Panc1 (cell line): ENCODE results near the gene EPX. TPM values are rescaled to one million over a fixed set of nuclear protein-coding genes. Genes with fewer than 3 reads are reported as not detected.

ENCODE experiments used
- ATAC-seq: fragments of 200-7000 bp; cut with Tn5 transposase; 2 replicates; pipeline ENCODE4 v1.9.1; 2020; ENCODE audit warnings: mild to moderate bottlenecking, moderate library complexity
- BruUV-seq: library from RNA; stranded (reverse); fragments of 400-500 nt; replicated peaks from 2 replicates; lab custom pipeline; 2021; lab: Mats Ljungman, UMichigan
- CTCF ChIA-PET: fragments of 300-600 bp; sonication (Branson Sonifier 250); formaldehyde crosslinking; loops from one replicate; lab custom pipeline; 2022; ENCODE audit warnings: antibody characterized with exemption; lab: Charles Lee
- POLR2A ChIA-PET: fragments of 300-600 bp; sonication (Branson Sonifier 250); formaldehyde crosslinking; loops from one replicate; lab custom pipeline; 2022; ENCODE audit warnings: antibody characterized with exemption; lab: Charles Lee
- DNase-seq: peaks from one replicate; pipeline ENCODE4 v3.0.0-alpha.2; 2010; ENCODE audit warnings: low read depth, low spot score
- H3K27ac ChIP-seq: 2 replicates; pipeline ENCODE4 v1.5.1; 2011; ENCODE audit warnings: mild to moderate bottlenecking, low read length, inconsistent platforms
- H3K27me3 ChIP-seq: fragments of 200-500 bp; sonication (Bioruptor generic); 2 replicates; pipeline ENCODE4 v1.6.0; 2014; ENCODE audit warnings: low read length, inconsistent platforms; ENCODE audit not compliant: control insufficient read depth, insufficient read depth
- H3K36me3 ChIP-seq: fragments of 200-500 bp; sonication (Bioruptor generic); 2 replicates; pipeline ENCODE4 v1.5.1; 2014; ENCODE audit warnings: inconsistent platforms, mild to moderate bottlenecking, low read length, moderate library complexity; ENCODE audit not compliant: control insufficient read depth, insufficient read depth
- H3K4me1 ChIP-seq: 2 replicates; pipeline ENCODE4 v1.5.1; 2011; ENCODE audit warnings: inconsistent platforms, mild to moderate bottlenecking, low read length, moderate library complexity; ENCODE audit not compliant: control insufficient read depth, insufficient read depth
- H3K4me3 ChIP-seq, 2 experiments: 2 replicates each; pipeline ENCODE4 v1.5.1; 2011 to 2012; ENCODE audit warnings: low read depth in 2 of 2, low read length in 2 of 2, mild to moderate bottlenecking in 2 of 2, inconsistent platforms in 1 of 2, moderate library complexity in 1 of 2
- H3K9me3 ChIP-seq: fragments of 200-500 bp; sonication (Bioruptor generic); 2 replicates; pipeline ENCODE4 v1.5.1; 2014; ENCODE audit warnings: low read depth, mild to moderate bottlenecking, inconsistent platforms, low read length, moderate library complexity; ENCODE audit not compliant: control insufficient read depth, insufficient read depth
- CTCF ChIP-seq: fragments of 450-650 bp; IDR thresholded peaks from 2 replicates; pipeline ENCODE4 v1.5.1; 2017; ENCODE audit warnings: mild to moderate bottlenecking
- POLR2AphosphoS5 ChIP-seq: IDR thresholded peaks from 2 replicates; pipeline ENCODE4 v1.6.1; 2012; ENCODE audit warnings: mild to moderate bottlenecking, low read depth, low read length, moderate library complexity
- REST ChIP-seq, 2 experiments: IDR thresholded peaks; 2 replicates each; pipeline ENCODE4 v1.6.1; 2011 to 2012; ENCODE audit warnings: low read depth in 2 of 2, control low read depth in 1 of 2, low read length in 1 of 2, mild to moderate bottlenecking in 1 of 2, moderate library complexity in 1 of 2; ENCODE audit not compliant: insufficient read depth in 1 of 2
- SIN3A ChIP-seq: IDR thresholded peaks from 2 replicates; pipeline ENCODE4 v1.6.1; 2012; ENCODE audit warnings: low read depth, mild to moderate bottlenecking, low read length, moderate library complexity, borderline replicate concordance; ENCODE audit not compliant: insufficient read depth
- TCF7L2 ChIP-seq: IDR thresholded peaks from 2 replicates; pipeline ENCODE4 v1.6.1; 2011; ENCODE audit warnings: mild to moderate bottlenecking, low read depth, low read length, inconsistent platforms
- in situ Hi-C: cut with HindIII; loops from 2 replicates; pipeline ENCODE4 v1.10.0; 2016; ENCODE audit warnings: low sequenced_read_pairs, low pct_unique_long_range_greater_than_20kb
- intact Hi-C: fragments of 100-400 bp; cut with micrococcal nuclease; formaldehyde crosslinking; loops from one replicate; pipeline ENCODE4 v1.10.0; 2022; ENCODE audit not compliant: unreplicated experiment
- total RNA-seq: library from RNA; stranded (reverse); gene quantifications from one replicate; pipeline ENCODE4 v1.2.1, GENCODE V29; 2021; ENCODE audit not compliant: unreplicated experiment

EPX gene
- total RNA-seq, 1 experiment from 2014 or later: not detected

- no TSS peak for BruUV-seq
Measured at GRCh38 chr17:58193641-58194255, 1.2 kb downstream of the EPX start.

GRCh38 chr17:58195518-58196123 lies 3.1 kb downstream of the EPX start:
- no TSS peak for BruUV-seq
- CTCF ChIA-PET: no interaction called here
- in situ Hi-C loops: no loop called here

More at GRCh38 chr17:58193641-58194255, 1.2 kb downstream of the EPX start:
- H3K9me3 ChIP-seq: no peaks in the 10 kb centered on the region
- in situ Hi-C loops (no loop called here), intact Hi-C loops (no loop called here)
- ChIA-PET POLR2A (no interaction called here), CTCF (no interaction called here)
- H3K27ac ChIP-seq: no peak overlapping the region
- no peaks in the 10 kb centered on the region for H3K36me3 ChIP-seq
- no peak overlapping the region for H3K4me3 ChIP-seq
- TF ChIP-seq REST (IDR thresholded peaks at IDR 0.05; ENCODE audit: insufficient read depth in 1 of 2, low read depth in 2 of 2, low read length in 1 of 2) (no peak), POLR2AphosphoS5 (no peak), CTCF (no peak), SIN3A (no peak), TCF7L2 (no peak)
- DNase-seq (no peak), ATAC-seq (0 out of 2 replicates have a peak, but pooled peaks have one; percentile 32)
- H3K4me1 ChIP-seq: peaks cover 5% of the 10 kb centered on the region; the same call in 1 of the 2 replicates
- H3K27me3 ChIP-seq: no peaks in the 10 kb centered on the region

More at GRCh38 chr17:58195518-58196123, 3.1 kb downstream of the EPX start:
- H3K27ac ChIP-seq: no peak overlapping the region
- POLR2A ChIA-PET: no interaction called here
- TF ChIP-seq SIN3A (no peak), TCF7L2 (no peak), CTCF (no peak), REST (IDR thresholded peaks at IDR 0.05; ENCODE audit: insufficient read depth in 1 of 2, low read depth in 2 of 2, low read length in 1 of 2) (no peak), POLR2AphosphoS5 (no peak)
- DNase-seq: no peak
- no peak for ATAC-seq
- no peaks in the 10 kb centered on the region for H3K4me1 ChIP-seq
- intact Hi-C loops: no loop called here
- no peaks in the 10 kb centered on the region for H3K27me3 ChIP-seq
- no peaks in the 10 kb centered on the region for H3K9me3 ChIP-seq
- H3K36me3 ChIP-seq: no peaks in the 10 kb centered on the region
- no peak overlapping the region for H3K4me3 ChIP-seq
